Liver (tissue), 9 donors: ENCODE measurements around the gene CTSC. TPM values are rescaled to one million over a fixed set of nuclear protein-coding genes. Genes with fewer than 3 reads are reported as not detected.

Experiments used
- DNase-seq: peaks from one replicate; pipeline ENCODE4 v3.0.0-alpha.2; 2017; ENCODE audit warnings: low spot score
- H3K27ac ChIP-seq, 2 donors: one replicate each; pipeline ENCODE4 v1.7.0; 2013; ENCODE audit warnings: inconsistent platforms in 2 of 2, low read length in 2 of 2, control low read depth in 1 of 2, low read depth in 1 of 2, mild to moderate bottlenecking in 1 of 2
- H3K27me3 ChIP-seq, 4 donors: one replicate each; pipeline versions ENCODE4 v1.6.1 to v1.7.0; 2013; ENCODE audit warnings: low read length in 3 of 4, inconsistent platforms in 1 of 4, mild to moderate bottlenecking in 1 of 4, moderate library complexity in 1 of 4; ENCODE audit not compliant: control insufficient read depth in 4 of 4, insufficient read depth in 4 of 4
- H3K36me3 ChIP-seq, 4 donors: one replicate each; pipeline versions ENCODE4 v1.6.1 to v1.7.0; 2013; ENCODE audit warnings: low read length in 3 of 4, mild to moderate bottlenecking in 3 of 4, low read depth in 1 of 4, moderate library complexity in 1 of 4; ENCODE audit not compliant: control insufficient read depth in 4 of 4, insufficient read depth in 3 of 4
- H3K4me1 ChIP-seq, 4 donors: one replicate each; pipeline versions ENCODE4 v1.6.1 to v1.7.0; 2013; ENCODE audit warnings: low read length in 3 of 4, mild to moderate bottlenecking in 3 of 4, moderate library complexity in 1 of 4; ENCODE audit not compliant: control insufficient read depth in 4 of 4, insufficient read depth in 4 of 4
- H3K4me3 ChIP-seq, 3 donors: one replicate each; pipeline versions ENCODE4 v1.6.1 to v1.7.0; 2013; ENCODE audit warnings: low read length in 3 of 3, control low read depth in 1 of 3, low read depth in 1 of 3, mild to moderate bottlenecking in 1 of 3
- H3K9ac ChIP-seq, 2 donors: one replicate each; pipeline ENCODE4 v1.7.0; 2013; ENCODE audit warnings: low read length in 2 of 2, mild to moderate bottlenecking in 2 of 2, moderate library complexity in 2 of 2, control low read depth in 1 of 2, low read depth in 1 of 2
- H3K9me3 ChIP-seq, 4 donors: one replicate each; pipeline versions ENCODE4 v1.6.1 to v1.7.0; 2013; ENCODE audit warnings: low read length in 3 of 4; ENCODE audit not compliant: control insufficient read depth in 4 of 4
- CTCF ChIP-seq: fragments of 150-350 bp; IDR thresholded peaks from 2 replicates; pipeline ENCODE4 v1.5.1; 2017; ENCODE audit warnings: improper control_type of control experiment, low read depth, low read length; ENCODE audit not compliant: missing input control
- EGR1 ChIP-seq, 2 donors: IDR thresholded peaks; 2 replicates each; pipeline ENCODE4 v1.6.1; 2016 to 2018; ENCODE audit warnings: antibody characterized with exemption in 2 of 2, low read depth in 2 of 2
- FOXA1 ChIP-seq: IDR thresholded peaks from 2 replicates; pipeline ENCODE4 v1.6.1; 2016; ENCODE audit warnings: antibody characterized with exemption
- FOXA2 ChIP-seq: IDR thresholded peaks from 2 replicates; pipeline ENCODE4 v1.6.1; 2016; ENCODE audit warnings: antibody characterized with exemption
- GABPA ChIP-seq, 2 donors: IDR thresholded peaks in 1 of 2; conservative IDR thresholded peaks in 1 of 2; 2 replicates each; pipeline ENCODE4 v1.6.1; 2016; ENCODE audit warnings: antibody characterized with exemption in 2 of 2, mild to moderate bottlenecking in 1 of 2, moderate library complexity in 1 of 2
- HNF4A ChIP-seq, 2 donors: conservative IDR thresholded peaks; 2 replicates each; pipeline ENCODE4 v1.6.1; 2016; ENCODE audit warnings: antibody characterized with exemption in 2 of 2, mild to moderate bottlenecking in 2 of 2
- JUND ChIP-seq, 2 donors: IDR thresholded peaks; 2 replicates each; pipeline ENCODE4 v1.6.1; 2016; ENCODE audit warnings: antibody characterized with exemption in 2 of 2
- RAD21 ChIP-seq, 2 donors: IDR thresholded peaks; 2 replicates each; pipeline ENCODE4 v1.6.1; 2016; ENCODE audit warnings: antibody characterized with exemption in 2 of 2, mild to moderate bottlenecking in 2 of 2
- SP1 ChIP-seq: IDR thresholded peaks from 2 replicates; pipeline ENCODE4 v1.6.1; 2018; ENCODE audit warnings: antibody characterized with exemption, mild to moderate bottlenecking
- YY1 ChIP-seq: IDR thresholded peaks from 2 replicates; pipeline ENCODE4 v1.6.1; 2016; ENCODE audit warnings: antibody characterized with exemption, mild to moderate bottlenecking
- ZBTB33 ChIP-seq: IDR thresholded peaks from 2 replicates; pipeline ENCODE4 v1.6.1; 2016; ENCODE audit warnings: antibody characterized with exemption
- WGBS: extraction: QIAGEN DNeasy Blood & Tissue Kit; methylation state at CpG from one replicate; pipeline ENCODE4 v1.1.7; 2013; 5-methylcytosine and 5-hydroxymethylcytosine counted together
- polyA plus RNA-seq, 2 donors: library from polyadenylated mRNA; stranded (reverse) in 1 of 2; unstranded in 1 of 2; fragments of 200-250 nt in 1 of 2; fragments of >200 nt in 1 of 2; fragmentation: Nextera tagmentation in 1 of 2; extraction: Ambion mirVana in 1 of 2; gene quantifications; one replicate each; pipeline versions ENCODE4 v1.2.1 to v1.2.3, GENCODE V29; 2013 to 2015
- total RNA-seq, 2 donors: library from RNA; depleted of rRNA; stranded (reverse); fragments of >200 nt; gene quantifications; one replicate each; pipeline ENCODE4 v1.2.3, GENCODE V29; 2014
- TF ChIP-seq, protein P1 (sequence below): IDR thresholded peaks from 2 replicates; pipeline ENCODE4 v1.6.1; 2016; ENCODE audit warnings: antibody characterized with exemption
- donor health status: healthy.
- donor health status: healthy.
- donor health status: healthy.
- donor health status: healthy.
- donor health status: healthy.

Gene CTSC
- total and polyA plus RNA-seq, 4 donors = 22.4 to 68.7 (median 31.3) TPM

DNA sequence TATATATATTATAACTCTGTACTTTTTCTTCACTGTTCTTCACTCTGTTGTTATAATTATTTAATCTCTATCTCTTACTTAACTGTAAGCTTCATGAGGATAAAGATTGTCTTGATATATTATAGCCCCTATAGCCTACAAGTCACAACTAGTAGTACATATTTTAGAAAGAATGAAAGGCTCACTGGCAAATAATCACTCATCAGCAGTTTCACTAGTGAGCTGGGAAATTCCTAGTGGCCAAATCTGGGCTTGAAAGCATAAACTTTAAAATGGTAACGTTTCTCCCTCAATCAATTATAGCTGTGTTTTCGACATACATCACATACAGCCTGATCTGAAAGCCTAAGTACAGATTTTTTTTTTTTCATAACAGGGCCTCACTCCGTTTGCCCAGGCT is 42.5 kb downstream of the CTSC start:
- H3K4me3 ChIP-seq = no peak overlapping the region
- TF ChIP-seq, protein P1, sequence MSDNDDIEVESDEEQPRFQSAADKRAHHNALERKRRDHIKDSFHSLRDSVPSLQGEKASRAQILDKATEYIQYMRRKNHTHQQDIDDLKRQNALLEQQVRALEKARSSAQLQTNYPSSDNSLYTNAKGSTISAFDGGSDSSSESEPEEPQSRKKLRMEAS = no peak
- no peak for TF ChIP-seq YY1
- H3K27ac ChIP-seq = no peak overlapping the region
- H3K9ac ChIP-seq = no peak overlapping the region
- H3K4me1 ChIP-seq = peaks cover 0 to 13% (median 5%) of the 10 kb centered on the region in 4 donors
- no peaks in the 10 kb centered on the region for H3K27me3 ChIP-seq
- WGBS = 81% methylated on average over 3 of the region's 3 CpGs
- DNase-seq = no peak
- H3K9me3 ChIP-seq = no peaks in the 10 kb centered on the region
- H3K36me3 ChIP-seq = no peaks in the 10 kb centered on the region

DNA sequence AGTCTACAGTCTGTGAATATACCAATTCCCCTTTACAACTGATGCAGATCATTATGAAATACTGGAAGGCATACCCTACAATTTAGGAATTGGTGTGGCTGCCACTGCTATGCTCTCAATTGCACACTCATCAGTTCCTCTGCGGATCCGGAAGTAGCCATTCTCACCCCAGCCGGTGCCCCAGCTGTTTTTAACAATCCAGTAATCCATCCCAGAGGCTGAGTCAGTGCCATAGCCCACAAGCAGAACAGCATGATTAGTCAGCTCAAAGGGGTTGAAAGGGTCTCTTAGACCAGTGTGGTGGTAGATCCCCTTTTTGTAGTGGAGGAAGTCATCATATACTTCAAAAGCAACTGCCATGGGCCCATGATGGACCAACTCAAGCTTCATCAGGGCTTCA is 43.6 kb downstream of the CTSC start:
- H3K27me3 ChIP-seq = no peaks in the 10 kb centered on the region
- no peak overlapping the region for H3K27ac ChIP-seq
- DNase-seq = no peak
- no peaks in the 10 kb centered on the region for H3K36me3 ChIP-seq
- no peak overlapping the region for H3K9ac ChIP-seq
- TF ChIP-seq ZBTB33 (no peak), GABPA (IDR thresholded peaks at IDR 0.05 in 1 of 2, conservative IDR thresholded peaks at IDR 0.05 in 1 of 2) (no peak), YY1 (no peak), RAD21 (IDR thresholded peaks at IDR 0.05) (no peak), JUND (IDR thresholded peaks at IDR 0.05) (no peak), EGR1 (IDR thresholded peaks at IDR 0.05; ENCODE audit: low read depth in 2 of 2) (no peak), HNF4A (conservative IDR thresholded peaks at IDR 0.05) (no peak)
- TF ChIP-seq, protein P1 = no peak
- no peaks in the 10 kb centered on the region for H3K9me3 ChIP-seq
- WGBS = 94% methylated on average over 3 of the region's 3 CpGs
- H3K4me3 ChIP-seq = no peak overlapping the region
- peaks cover 0 to 13% (median 5%) of the 10 kb centered on the region in 4 donors for H3K4me1 ChIP-seq

GRCh38 chr11:88292171-88292843 is 45.2 kb downstream of the CTSC start:
- no peak for DNase-seq
- no peak overlapping the region for H3K4me3 ChIP-seq
- TF ChIP-seq HNF4A (conservative IDR thresholded peaks at IDR 0.05) (peak; percentile 56 to 62), GABPA (IDR thresholded peaks at IDR 0.05 in 1 of 2, conservative IDR thresholded peaks at IDR 0.05 in 1 of 2) (no peak), RAD21 (IDR thresholded peaks at IDR 0.05) (peak; percentile 61 to 66), SP1 (no peak), JUND (IDR thresholded peaks at IDR 0.05) (no peak), CTCF (peak; percentile 34), FOXA1 (no peak), FOXA2 (no peak), EGR1 (IDR thresholded peaks at IDR 0.05; ENCODE audit: low read depth in 2 of 2) (no peak), YY1 (peak; percentile 38)
- TF ChIP-seq, protein P1 = no peak
- H3K9ac ChIP-seq = no peak overlapping the region
- no peak overlapping the region for H3K27ac ChIP-seq
- 35% methylated on average over 3 of the region's 3 CpGs for WGBS
- no peaks in the 10 kb centered on the region for H3K9me3 ChIP-seq
- no peaks in the 10 kb centered on the region for H3K36me3 ChIP-seq
- no peaks in the 10 kb centered on the region for H3K27me3 ChIP-seq
- peaks cover 0 to 6% (median 4%) of the 10 kb centered on the region in 4 donors for H3K4me1 ChIP-seq
